H9 (cell line): ENCODE data around the gene AMBRA1. TPM values are rescaled to one million over a fixed set of nuclear protein-coding genes. Genes with fewer than 3 reads are reported as not detected.

ENCODE experiments used
- DNase-seq: peaks from one replicate; pipeline ENCODE4 v3.0.0-alpha.2; 2017
- H2AFZ ChIP-seq: one replicate; pipeline ENCODE4 v1.6.1; 2013; ENCODE audit warnings: mild to moderate bottlenecking, low read length, control low read depth, moderate library complexity
- H2AK5ac ChIP-seq: 2 replicates; pipeline ENCODE4 v1.6.1; 2013; ENCODE audit warnings: low read length, control low read depth, mixed read lengths; ENCODE audit not compliant: insufficient read length
- H2BK120ac ChIP-seq: one replicate; pipeline ENCODE4 v1.6.1; 2013; ENCODE audit warnings: low read depth, mild to moderate bottlenecking, low read length, control low read depth, inconsistent platforms; ENCODE audit not compliant: poor library complexity, severe bottlenecking
- H2BK12ac ChIP-seq: 2 replicates; pipeline ENCODE4 v1.6.1; 2013; ENCODE audit warnings: low read length, control low read depth, mixed read lengths, low read depth; ENCODE audit not compliant: insufficient read length
- H2BK15ac ChIP-seq: 2 replicates; pipeline ENCODE4 v1.6.1; 2013; ENCODE audit warnings: low read depth, low read length, control low read depth
- H2BK20ac ChIP-seq: one replicate; pipeline ENCODE4 v1.6.1; 2013; ENCODE audit warnings: low read depth, mild to moderate bottlenecking, low read length, control low read depth, inconsistent platforms; ENCODE audit not compliant: poor library complexity, severe bottlenecking
- H2BK5ac ChIP-seq: 2 replicates; pipeline ENCODE4 v1.6.1; 2013; ENCODE audit warnings: low read length, control low read depth, mixed read lengths; ENCODE audit not compliant: insufficient read length
- H3K14ac ChIP-seq: 2 replicates; pipeline ENCODE4 v1.6.1; 2013; ENCODE audit warnings: low read length, control low read depth; ENCODE audit not compliant: insufficient read depth
- H3K18ac ChIP-seq: 2 replicates; pipeline ENCODE4 v1.6.1; 2013; ENCODE audit warnings: low read depth, mild to moderate bottlenecking, mixed read lengths, low read length, control low read depth; ENCODE audit not compliant: insufficient read length
- H3K23ac ChIP-seq: 2 replicates; pipeline ENCODE4 v1.6.1; 2013; ENCODE audit warnings: low read length, control low read depth, mixed read lengths, low read depth; ENCODE audit not compliant: insufficient read length
- H3K23me2 ChIP-seq: 2 replicates; pipeline ENCODE4 v1.6.1; 2013; ENCODE audit warnings: low read depth, mild to moderate bottlenecking, mixed read lengths, low read length, control low read depth; ENCODE audit not compliant: insufficient read length, poor library complexity, severe bottlenecking
- H3K27ac ChIP-seq: 2 replicates; pipeline ENCODE4 v1.5.1; 2013; ENCODE audit warnings: low read length, control low read depth, mixed read lengths, low read depth; ENCODE audit not compliant: insufficient read length
- H3K27me3 ChIP-seq: 2 replicates; pipeline ENCODE4 v1.6.1; 2013; ENCODE audit warnings: low read length, control low read depth, inconsistent platforms; ENCODE audit not compliant: insufficient read depth
- H3K4ac ChIP-seq: 2 replicates; pipeline ENCODE4 v1.6.1; 2013; ENCODE audit warnings: low read depth, mild to moderate bottlenecking, control low read depth, inconsistent platforms, low read length, moderate library complexity
- H3K4me1 ChIP-seq: 2 replicates; pipeline ENCODE4 v1.6.1; 2013; ENCODE audit warnings: low read length, control low read depth, inconsistent platforms; ENCODE audit not compliant: insufficient read depth
- H3K4me2 ChIP-seq: 2 replicates; pipeline ENCODE4 v1.6.1; 2013; ENCODE audit warnings: low read length, control low read depth, mixed read lengths; ENCODE audit not compliant: insufficient read length, insufficient read depth
- H3K56ac ChIP-seq: 2 replicates; pipeline ENCODE4 v1.6.1; 2013; ENCODE audit warnings: low read depth, mild to moderate bottlenecking, mixed read lengths, low read length, control low read depth; ENCODE audit not compliant: insufficient read length
- H3K79me1 ChIP-seq: 2 replicates; pipeline ENCODE4 v1.6.1; 2013; ENCODE audit warnings: low read depth, mild to moderate bottlenecking, moderate library complexity, low read length, control low read depth, inconsistent platforms; ENCODE audit not compliant: insufficient read depth, poor library complexity, severe bottlenecking
- H3K79me2 ChIP-seq: 2 replicates; pipeline ENCODE4 v1.6.1; 2013; ENCODE audit warnings: low read length, control low read depth, inconsistent platforms; ENCODE audit not compliant: insufficient read depth
- H3K9ac ChIP-seq: 2 replicates; pipeline ENCODE4 v1.6.1; 2013; ENCODE audit warnings: low read length, control low read depth, mixed read lengths; ENCODE audit not compliant: insufficient read length; ENCODE audit errors: extremely low read depth
- H3K9me3 ChIP-seq: one replicate; pipeline ENCODE4 v1.6.1; 2013; ENCODE audit warnings: low read depth, low read length, inconsistent platforms; ENCODE audit not compliant: control insufficient read depth
- H3T11ph ChIP-seq: one replicate; pipeline ENCODE4 v1.6.1; 2013; ENCODE audit warnings: mild to moderate bottlenecking, low read length, control low read depth, inconsistent platforms
- H4K20me1 ChIP-seq: one replicate; pipeline ENCODE4 v1.6.1; 2013; ENCODE audit not compliant: control insufficient read depth, insufficient read length, insufficient read depth
- H4K5ac ChIP-seq: 2 replicates; pipeline ENCODE4 v1.6.1; 2013; ENCODE audit warnings: low read depth, mild to moderate bottlenecking, mixed read lengths, low read length, control low read depth; ENCODE audit not compliant: insufficient read length
- H4K8ac ChIP-seq: replicated peaks from 2 replicates; pipeline ENCODE4 v1.6.1; 2013; ENCODE audit warnings: low read length, control low read depth, mixed read lengths, low read depth; ENCODE audit not compliant: insufficient read length
- H4K91ac ChIP-seq: 2 replicates; pipeline ENCODE4 v1.6.1; 2013; ENCODE audit warnings: low read depth, mild to moderate bottlenecking, moderate library complexity, mixed read lengths, low read length, control low read depth; ENCODE audit not compliant: insufficient read length
- H3K27ac Mint-ChIP-seq, 3 experiments: 2 replicates in 2 of 3; 3 replicates in 1 of 3; pipeline ENCODE4 v1.8.0; 2020 to 2021; ENCODE audit warnings: mixed read lengths in 3 of 3, mild to moderate bottlenecking in 1 of 3, moderate library complexity in 1 of 3
- H3K27me3 Mint-ChIP-seq: 2 replicates; pipeline ENCODE4 v1.8.0; 2021; ENCODE audit warnings: low read depth, mild to moderate bottlenecking, moderate library complexity, mixed read lengths
- H3K36me3 Mint-ChIP-seq, 3 experiments: 2 replicates in 2 of 3; 3 replicates in 1 of 3; pipeline ENCODE4 v1.8.0; 2020 to 2021; ENCODE audit warnings: low read depth in 3 of 3, mixed read lengths in 3 of 3; ENCODE audit not compliant: insufficient read depth in 1 of 3
- H3K4me1 Mint-ChIP-seq, 2 experiments: 2 replicates each; pipeline ENCODE4 v1.8.0; 2020; ENCODE audit warnings: mixed read lengths in 2 of 2
- H3K4me3 Mint-ChIP-seq, 2 experiments: 2 replicates in 1 of 2; 3 replicates in 1 of 2; pipeline ENCODE4 v1.8.0; 2020 to 2021; ENCODE audit warnings: mild to moderate bottlenecking in 2 of 2, mixed read lengths in 2 of 2, moderate library complexity in 1 of 2
- H3K9me3 Mint-ChIP-seq, 2 experiments: 2 replicates in 1 of 2; 3 replicates in 1 of 2; pipeline ENCODE4 v1.8.0; 2020; ENCODE audit warnings: mild to moderate bottlenecking in 2 of 2, mixed read lengths in 2 of 2, moderate library complexity in 1 of 2
- CTCF ChIP-seq: fragments of 200-600 bp; sonication (generic); conservative IDR thresholded peaks from 3 replicates; pipeline ENCODE4 v1.8.0; 2021; ENCODE audit warnings: antibody characterized with exemption, mild to moderate bottlenecking
- WGBS: extraction: QIAGEN DNeasy Blood & Tissue Kit; methylation state at CpG from one replicate; pipeline ENCODE4 v1.1.7; 2013; ENCODE audit warnings: missing lambda C conversion rate, low lambda C conversion rate, mixed read lengths; ENCODE audit not compliant: insufficient read length; ENCODE audit errors: extremely low coverage; 5-methylcytosine and 5-hydroxymethylcytosine counted together
- total RNA-seq: library from RNA; stranded (reverse); gene quantifications from 2 replicates; pipeline ENCODE4 v1.2.1, GENCODE V29; 2021

The AMBRA1 gene
- total RNA-seq, 1 experiment from 2014 or later = 37.5 TPM

GRCh38 chr11:46436113-46436512, 157.7 kb downstream of the AMBRA1 start:
- WGBS = no CpG with 5 or more reads among the region's 3 CpGs
- no peaks in the 10 kb centered on the region; the same call in 1 of the 2 replicates for H3K27me3 Mint-ChIP-seq
- Histone ChIP-seq H2BK120ac (no peak overlapping the region), H3K23me2 (no peaks in the 10 kb centered on the region), H3K4me2 (no peak overlapping the region), H4K5ac (no peak overlapping the region), H3K27ac (no peak overlapping the region), H3T11ph (no peak overlapping the region), H3K4me1 (peaks cover 19% of the 10 kb centered on the region), H3K18ac (no peak overlapping the region), H3K79me2 (no peaks in the 10 kb centered on the region), H2AFZ (no peak overlapping the region), H4K8ac (no peak overlapping the region), H2AK5ac (no peak overlapping the region), H2BK12ac (no peak overlapping the region), H2BK15ac (no peak overlapping the region), H3K27me3 (no peaks in the 10 kb centered on the region), H3K4ac (no peak overlapping the region), H2BK20ac (no peak overlapping the region), H4K91ac (no peak overlapping the region), H3K9me3 (no peaks in the 10 kb centered on the region), H2BK5ac (no peak overlapping the region), H4K20me1 (no peaks in the 10 kb centered on the region), H3K9ac (no peak overlapping the region), H3K79me1 (no peaks in the 10 kb centered on the region), H3K23ac (no peak overlapping the region), H3K14ac (no peak overlapping the region), H3K56ac (no peak overlapping the region)
- peaks cover 42 to 45% of the 10 kb centered on the region in 2 experiments for H3K4me1 Mint-ChIP-seq
- H3K9me3 Mint-ChIP-seq = no peaks in the 10 kb centered on the region
- peaks cover 21 to 35% (median 24%) of the 10 kb centered on the region in 3 experiments; a peak in 6 of 7 replicates for H3K36me3 Mint-ChIP-seq
- H3K27ac Mint-ChIP-seq = peak overlapping the region; percentile 38 to 79 (median 61); a peak in 3 of 7 replicates
- no peak overlapping the region; a peak in 1 of 5 replicates for H3K4me3 Mint-ChIP-seq
- no peak for TF ChIP-seq CTCF
- DNase-seq = no peak
